Activated CD4-positive, alpha-beta T cell treated with anti-CD3 and anti-CD28 coated beads for 48 hours (primary cell): ENCODE data around the gene ACKR3.

ENCODE experiments used
- DNase-seq: peaks from one replicate; pipeline ENCODE4 v3.0.0-alpha.2; 2020

Gene ACKR3

GRCh38 chr2:236570081-236570868 is 650 bp downstream of the ACKR3 start:
- no peak for DNase-seq

- DNase-seq, result no peak
Measured at GRCh38 chr2:236571145-236571544, 1.5 kb downstream of the ACKR3 start.

GRCh38 chr2:236572482-236572881 is 2.9 kb downstream of the ACKR3 start:
- DNase-seq, result no peak

DNA sequence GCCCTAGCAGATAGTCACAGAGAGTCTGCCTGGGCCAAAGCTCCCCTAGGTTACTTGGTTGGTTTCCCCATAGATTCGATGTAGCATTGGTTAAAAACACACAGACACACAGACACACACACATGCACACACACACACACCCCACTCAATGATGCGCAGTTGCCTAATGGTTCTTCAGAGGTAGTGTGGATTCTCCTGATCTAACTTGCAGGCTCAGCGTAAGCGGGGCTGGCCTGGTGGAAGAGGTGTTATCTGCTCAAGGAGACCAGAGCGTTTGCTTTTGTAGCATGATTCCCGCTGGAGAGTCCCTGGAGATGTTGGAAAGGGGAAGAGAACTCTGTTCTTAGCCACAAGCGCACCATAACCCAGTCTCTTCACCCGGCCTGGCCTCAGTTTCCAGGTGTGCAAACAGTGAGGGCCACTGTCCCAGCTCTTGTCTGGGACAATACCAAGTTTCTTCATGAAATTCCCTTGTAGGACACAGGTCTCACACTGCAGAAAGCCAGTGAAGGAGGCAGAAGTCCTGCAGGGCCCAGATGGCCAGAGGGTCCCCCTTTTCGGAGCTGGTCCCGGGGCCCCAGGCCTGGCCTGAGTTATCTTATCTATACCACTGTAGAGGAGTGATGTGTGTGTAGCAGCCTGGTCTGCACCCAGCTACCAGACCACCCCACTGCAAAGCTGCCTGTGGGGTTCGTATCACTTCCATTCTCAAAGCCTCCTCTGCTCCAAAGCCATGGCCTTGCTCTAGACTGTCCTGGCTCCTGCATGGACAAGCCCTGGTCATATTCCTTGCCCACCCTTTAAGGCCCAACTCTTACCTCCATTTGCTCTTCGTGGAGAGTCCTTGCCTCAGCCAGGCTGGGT is 3.7 kb downstream of the ACKR3 start:
- DNase-seq, result no peak

- DNase-seq, result no peak
Measured at GRCh38 chr2:236574000-236574399, 4.4 kb downstream of the ACKR3 start.

- DNase-seq, result no peak
Measured at GRCh38 chr2:236574424-236575145, 5.0 kb downstream of the ACKR3 start.

- DNase-seq, result no peak
Measured at GRCh38 chr2:236575510-236575909, 5.9 kb downstream of the ACKR3 start.

- no peak for DNase-seq
Measured at GRCh38 chr2:236576087-236576486, 6.5 kb downstream of the ACKR3 start.

DNA sequence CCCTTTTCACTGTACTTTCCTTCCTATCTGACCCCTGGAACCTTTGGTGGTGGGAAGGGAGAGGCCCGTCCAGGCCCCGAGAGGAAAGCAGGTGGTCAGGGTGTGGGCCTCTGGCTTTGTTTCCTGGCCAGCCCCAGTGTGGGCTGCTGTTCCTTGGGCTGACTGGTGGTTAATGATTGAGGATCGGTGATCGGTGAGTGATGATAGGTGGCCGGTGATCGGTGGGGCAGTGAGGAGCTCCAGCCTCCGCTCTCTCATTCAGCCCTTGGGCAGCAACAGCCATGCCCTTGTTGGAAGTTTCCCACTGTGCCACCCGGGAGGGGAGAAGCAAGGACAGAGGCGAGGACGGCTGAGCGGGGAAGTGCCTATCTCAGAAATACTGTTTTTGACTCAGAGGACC is 7.3 kb downstream of the ACKR3 start:
- no peak for DNase-seq

DNA sequence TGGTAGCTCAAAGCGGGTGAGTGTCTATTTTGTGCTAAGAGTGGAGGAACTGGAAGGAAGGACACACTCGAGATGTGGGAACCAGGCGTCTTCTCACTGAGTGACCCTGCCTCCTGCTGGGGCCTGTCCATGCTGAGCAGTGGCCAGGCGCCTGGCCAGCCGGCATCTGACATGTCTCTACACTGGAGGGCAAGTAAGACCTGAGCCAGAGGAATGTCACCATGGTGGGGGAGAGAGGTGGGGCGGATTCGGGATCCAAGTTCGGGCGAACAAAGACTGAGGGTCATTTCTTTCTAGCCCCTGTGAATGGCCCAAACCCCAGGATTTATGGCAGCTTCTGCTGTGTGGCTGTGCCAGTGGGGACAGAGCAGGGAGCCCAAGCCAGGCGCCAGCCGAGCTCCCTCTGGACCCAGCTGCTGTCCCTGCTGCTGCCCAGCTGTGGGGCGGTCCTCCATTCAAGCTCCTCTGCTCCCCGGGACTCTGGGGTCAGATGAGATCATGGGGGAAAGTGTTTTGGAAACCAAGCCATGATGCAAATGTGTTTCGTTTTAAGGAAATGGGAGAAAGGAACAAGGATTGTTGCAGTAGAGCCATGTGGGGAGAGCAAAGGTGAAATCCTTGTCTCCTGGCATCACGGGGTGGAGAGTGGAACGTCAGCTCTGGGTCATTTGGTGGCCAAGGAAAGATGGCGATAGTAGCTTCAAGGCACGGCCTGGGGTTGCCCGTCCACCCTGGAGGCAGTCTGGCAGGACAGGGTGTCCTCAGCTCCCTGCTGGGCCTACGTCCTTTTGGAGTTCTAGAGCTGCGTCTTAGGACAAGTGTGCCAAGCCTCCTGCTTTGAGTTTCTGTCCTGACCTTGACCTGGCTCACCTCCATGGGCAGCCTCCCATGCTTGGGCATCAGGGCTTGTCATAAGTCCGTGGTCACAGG is 8.1 kb downstream of the ACKR3 start:
- DNase-seq, result no peak

GRCh38 chr2:236578411-236578846 is 8.8 kb downstream of the ACKR3 start:
- DNase-seq, result no peak

DNA sequence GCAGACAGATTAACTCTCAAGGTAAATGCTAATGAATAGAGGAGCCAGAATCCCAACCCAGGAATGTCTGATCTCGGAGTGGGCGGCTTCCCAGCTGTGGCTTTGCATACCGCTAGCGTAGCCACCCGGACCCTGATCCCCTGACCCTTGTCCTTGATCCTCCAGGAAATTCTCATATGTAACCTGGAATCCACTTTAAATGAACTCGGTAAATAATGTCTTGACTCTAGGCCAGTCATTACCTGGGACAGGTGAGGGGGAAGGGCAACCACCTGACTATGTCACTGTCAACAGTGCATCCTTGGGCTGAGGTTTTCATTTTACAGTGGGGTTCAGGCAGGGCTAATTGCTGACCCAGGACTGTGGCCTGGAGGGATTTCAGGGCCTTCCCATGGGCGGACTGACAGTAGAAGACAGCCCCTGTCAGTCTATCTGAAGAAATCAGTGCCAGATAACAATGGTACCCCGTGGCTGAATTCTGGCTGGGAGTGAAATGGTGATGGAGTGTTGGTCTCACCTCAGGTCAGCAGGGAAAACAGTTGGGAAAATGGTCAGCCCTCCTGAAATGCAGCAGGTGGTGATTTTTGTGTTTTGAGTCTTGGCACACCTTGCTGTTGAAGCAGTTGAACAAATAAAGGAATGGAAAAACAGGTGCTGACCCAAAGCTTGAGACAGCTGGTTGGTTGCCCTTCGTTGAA is 9.6 kb downstream of the ACKR3 start:
- no peak for DNase-seq

GRCh38 chr2:236579746-236580315 is 10.2 kb downstream of the ACKR3 start:
- no peak for DNase-seq

DNA sequence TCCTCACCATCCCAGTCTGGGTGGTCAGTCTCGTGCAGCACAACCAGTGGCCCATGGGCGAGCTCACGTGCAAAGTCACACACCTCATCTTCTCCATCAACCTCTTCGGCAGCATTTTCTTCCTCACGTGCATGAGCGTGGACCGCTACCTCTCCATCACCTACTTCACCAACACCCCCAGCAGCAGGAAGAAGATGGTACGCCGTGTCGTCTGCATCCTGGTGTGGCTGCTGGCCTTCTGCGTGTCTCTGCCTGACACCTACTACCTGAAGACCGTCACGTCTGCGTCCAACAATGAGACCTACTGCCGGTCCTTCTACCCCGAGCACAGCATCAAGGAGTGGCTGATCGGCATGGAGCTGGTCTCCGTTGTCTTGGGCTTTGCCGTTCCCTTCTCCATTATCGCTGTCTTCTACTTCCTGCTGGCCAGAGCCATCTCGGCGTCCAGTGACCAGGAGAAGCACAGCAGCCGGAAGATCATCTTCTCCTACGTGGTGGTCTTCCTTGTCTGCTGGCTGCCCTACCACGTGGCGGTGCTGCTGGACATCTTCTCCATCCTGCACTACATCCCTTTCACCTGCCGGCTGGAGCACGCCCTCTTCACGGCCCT is 11.2 kb downstream of the ACKR3 start:
- no peak for DNase-seq

GRCh38 chr2:236581546-236581945 is 11.9 kb downstream of the ACKR3 start:
- DNase-seq, result no peak

- no peak for DNase-seq
Measured at GRCh38 chr2:236582968-236583367, 13.3 kb downstream of the ACKR3 start.

DNA sequence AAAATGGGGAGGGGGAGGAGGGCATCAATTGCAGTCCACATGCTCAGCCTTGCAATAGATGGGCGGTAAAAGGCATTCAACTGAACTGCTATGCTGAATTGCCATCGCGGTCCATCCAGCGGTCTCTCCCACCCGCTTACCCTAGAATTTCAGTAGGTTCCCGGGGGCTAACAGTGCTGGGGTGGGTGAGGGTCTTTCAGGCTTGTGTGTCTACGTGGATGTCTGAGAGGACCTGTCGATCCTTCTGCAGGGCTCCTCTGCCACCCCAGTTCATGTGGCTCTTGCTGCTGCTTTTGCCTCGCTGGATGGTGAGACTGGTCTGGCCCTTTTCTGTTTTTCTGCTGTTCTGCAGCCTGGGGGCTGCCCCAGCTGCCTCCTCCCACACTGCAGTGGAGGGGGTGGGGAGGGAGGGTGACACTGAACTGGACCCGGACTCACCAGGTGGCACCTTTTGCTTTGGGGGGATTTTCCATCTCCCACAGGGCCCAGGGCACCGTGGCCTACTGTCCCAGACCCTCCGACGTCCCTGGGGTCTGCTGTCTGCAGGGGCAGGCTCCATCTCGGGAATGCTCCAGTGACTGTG is 14.1 kb downstream of the ACKR3 start:
- DNase-seq, result no peak

GRCh38 chr2:236584521-236585384 is 15.1 kb downstream of the ACKR3 start:
- DNase-seq, result no peak

DNA sequence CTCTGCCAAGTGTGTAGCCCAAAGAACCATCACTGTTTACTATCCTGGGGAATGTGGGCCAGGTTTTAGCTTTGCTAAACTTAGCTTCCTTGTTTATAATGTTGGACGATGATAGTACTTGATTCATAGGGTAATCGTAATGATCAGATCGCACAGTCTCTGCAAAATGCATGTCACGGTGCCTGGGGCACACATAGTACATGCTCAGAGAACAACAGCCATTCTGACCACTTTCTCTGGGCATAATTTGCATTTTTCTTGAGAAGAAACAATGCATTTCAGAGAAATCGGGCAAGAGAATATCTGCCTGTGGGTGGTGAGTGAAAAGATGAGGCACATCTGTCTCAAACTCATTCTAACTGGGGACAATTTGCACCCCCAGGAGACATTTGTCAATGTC is 16.3 kb downstream of the ACKR3 start:
- no peak for DNase-seq
